K562 (cell line): ENCODE measurements around the gene TUBA3C. TPM values are rescaled to one million over a fixed set of nuclear protein-coding genes. Genes with fewer than 3 reads are reported as not detected.

Experiments used
- ATAC-seq: fragments of 200-7000 bp; cut with Tn5 transposase; 3 replicates; pipeline ENCODE4 v1.9.1; 2020; ENCODE audit warnings: moderate library complexity
- BruUV-seq: library from RNA; stranded (reverse); fragments of 400-500 nt; replicated peaks from 2 replicates; lab custom pipeline; 2021; lab: Mats Ljungman, UMichigan
- CTCF ChIA-PET: fragments of 300-600 bp; formaldehyde crosslinking; extraction: SDS; loops from one replicate; lab custom pipeline; 2021; ENCODE audit warnings: low intra/inter-chr PET ratio; lab: Yijun Ruan, JAX
- POLR2A ChIA-PET: fragments of 300-600, 350-650 bp; sonication (Branson Sonifier 250); formaldehyde crosslinking; extraction: SDS; loops from one replicate; lab custom pipeline; 2021; ENCODE audit warnings: antibody characterized with exemption, inconsistent platforms; lab: Yijun Ruan, JAX
- DNase-seq, 4 experiments: peaks; one replicate each; pipeline versions ENCODE4 v3.0.0 to v3.0.0-alpha.2; 2011 to 2018; ENCODE audit warnings: low spot score in 3 of 4, mixed read lengths in 3 of 4; ENCODE audit errors: extremely low read depth in 1 of 4
- FAIRE-seq: peaks from 2 replicates; lab custom pipeline; 2011; peaks lifted over from hg19 to GRCh38; lab: Jason Lieb, UNC
- H2AFZ ChIP-seq: 2 replicates; pipeline ENCODE4 v1.6.0; 2011; ENCODE audit warnings: low read depth, low read length, control low read depth, inconsistent platforms
- H3K27ac ChIP-seq: fragments of 200-600 bp; 3 replicates; pipeline ENCODE4 v1.8.0; 2011; ENCODE audit warnings: low read depth, mild to moderate bottlenecking, control low read depth, inconsistent platforms, low read length, moderate library complexity, mixed read lengths; ENCODE audit errors: extremely low read depth
- H3K27me3 ChIP-seq, 2 experiments: fragments of 300-600 bp in 1 of 2; 2 replicates in 1 of 2; 3 replicates in 1 of 2; pipeline versions ENCODE4 v1.6.0 to v1.8.0; 2011; ENCODE audit warnings: inconsistent platforms in 2 of 2, low read length in 2 of 2, mild to moderate bottlenecking in 1 of 2, mixed read lengths in 1 of 2, moderate library complexity in 1 of 2; ENCODE audit not compliant: control insufficient read depth in 2 of 2, insufficient read depth in 2 of 2
- H3K36me3 ChIP-seq: fragments of 300-600 bp; 3 replicates; pipeline ENCODE4 v1.8.0; 2011; ENCODE audit warnings: mild to moderate bottlenecking, low read length, inconsistent platforms; ENCODE audit not compliant: control insufficient read depth, insufficient read depth
- H3K4me1 ChIP-seq, 2 experiments: fragments of 200-600 bp in 1 of 2; replicated peaks in 1 of 2; 2 replicates in 1 of 2; 3 replicates in 1 of 2; pipeline versions ENCODE4 v1.5.1 to v1.8.0; 2011; ENCODE audit warnings: inconsistent platforms in 2 of 2, low read length in 2 of 2, mild to moderate bottlenecking in 1 of 2, mixed read lengths in 1 of 2, moderate library complexity in 1 of 2; ENCODE audit not compliant: control insufficient read depth in 2 of 2, insufficient read depth in 2 of 2
- H3K4me2 ChIP-seq: 2 replicates; pipeline ENCODE4 v1.6.1; 2011; ENCODE audit warnings: low read length, control low read depth, inconsistent platforms, mixed read lengths; ENCODE audit not compliant: insufficient read depth
- H3K4me3 ChIP-seq: fragments of 200-600 bp; sonication (generic), shearing (Covaris generic); 2 replicates; pipeline ENCODE4 v1.5.1; 2016; ENCODE audit warnings: control low read depth, inconsistent platforms
- H3K79me2 ChIP-seq: fragments of 200-600 bp; 3 replicates; pipeline ENCODE4 v1.8.0; 2011; ENCODE audit warnings: low read length, inconsistent platforms; ENCODE audit not compliant: control insufficient read depth, insufficient read depth
- H3K9ac ChIP-seq, 2 experiments: 2 replicates each; pipeline versions ENCODE4 v1.6.0 to v1.6.1; 2011; ENCODE audit warnings: low read depth in 2 of 2, low read length in 2 of 2, control low read depth in 1 of 2, inconsistent platforms in 1 of 2, mild to moderate bottlenecking in 1 of 2, mixed read lengths in 1 of 2; ENCODE audit not compliant: insufficient read depth in 1 of 2
- H3K9me1 ChIP-seq: one replicate; pipeline ENCODE4 v1.6.0; 2011; ENCODE audit warnings: inconsistent platforms, mild to moderate bottlenecking, low read length, moderate library complexity; ENCODE audit not compliant: control insufficient read depth, insufficient read depth
- H3K9me3 ChIP-seq: replicated peaks from 2 replicates; pipeline ENCODE4 v1.5.1; 2011; ENCODE audit warnings: low read depth, low read length, inconsistent platforms; ENCODE audit not compliant: control insufficient read depth, insufficient read depth
- H4K20me1 ChIP-seq: replicated peaks from 2 replicates; pipeline ENCODE4 v1.6.1; 2011; ENCODE audit warnings: low read length, inconsistent platforms, mixed read lengths; ENCODE audit not compliant: control insufficient read depth, insufficient read depth
- GTF3C2 ChIP-seq: IDR thresholded peaks from 3 replicates; pipeline ENCODE4 v1.6.1; 2011; ENCODE audit warnings: borderline replicate concordance, mild to moderate bottlenecking, moderate library complexity; ENCODE audit not compliant: insufficient read length; ENCODE audit errors: extremely low read depth
- NFRKB ChIP-seq: fragments of 450-650 bp; IDR thresholded peaks from 2 replicates; pipeline ENCODE4 v1.6.1; 2016; ENCODE audit warnings: low read depth
- PKNOX1 ChIP-seq: fragments of 450-650 bp; IDR thresholded peaks from 2 replicates; pipeline ENCODE4 v1.6.1; 2016
- PURB ChIP-seq: sonication (generic); formaldehyde crosslinking; IDR thresholded peaks from 2 replicates; pipeline ENCODE4 v1.9.0; 2021; ENCODE audit warnings: low read depth, mild to moderate bottlenecking, missing genetic modification reagents
- SAFB2 ChIP-seq: fragments of 200-400 bp; formaldehyde crosslinking; IDR thresholded peaks from 2 replicates; pipeline ENCODE4 v1.6.1; 2018; ENCODE audit warnings: borderline replicate concordance, low read length, low read depth, moderate library complexity; ENCODE audit not compliant: severe bottlenecking
- TCF3 ChIP-seq: sonication (generic); formaldehyde crosslinking; IDR thresholded peaks from 2 replicates; pipeline ENCODE4 v1.4.0; 2020; ENCODE audit warnings: mild to moderate bottlenecking, missing genetic modification reagents
- ZNF639 ChIP-seq, 2 experiments: fragments of 200-800 bp in 1 of 2; sonication (Bioruptor generic) in 1 of 2; sonication (generic) in 1 of 2; formaldehyde crosslinking in 1 of 2; IDR thresholded peaks in 1 of 2; conservative IDR thresholded peaks in 1 of 2; 2 replicates each; pipeline versions ENCODE4 v1.5.0 to v1.6.1; 2016 to 2020; ENCODE audit warnings: missing compliant biosample characterization in 1 of 2, missing genetic modification characterization in 1 of 2, missing genetic modification reagents in 1 of 2
- WGBS: fragments of 100-300 bp; shearing (Covaris generic); methylation state at CpG from one replicate; pipeline ENCODE4 v1.1.6; 2016; ENCODE audit warnings: low coverage, mixed read lengths; ENCODE audit not compliant: insufficient coverage; ENCODE audit errors: missing lambda C conversion rate; 5-methylcytosine and 5-hydroxymethylcytosine counted together
- in situ Hi-C: fragments of 300-500 bp; cut with MboI; formaldehyde crosslinking; loops from 4 replicates; pipeline ENCODE4 v1.15.0; 2018; ENCODE audit warnings: inconsistent platforms, mixed read lengths
- intact Hi-C: fragments of 100-400 bp; cut with micrococcal nuclease; formaldehyde crosslinking; loops from 2 replicates; pipeline ENCODE4 v1.14.2; 2022
- polyA plus RNA-seq, 8 experiments: library from polyadenylated mRNA; depleted of rRNA in 4 of 8; stranded (reverse) in 5 of 8; unstranded in 3 of 8; fragments of >200 nt; fragmentation: Nextera tagmentation in 2 of 8; fragmentation: Illumina TruSeq in 1 of 8; extraction: Ambion mirVana in 2 of 8; extraction: Trizol in 1 of 8; gene quantifications; 2 replicates each; pipeline versions ENCODE4 v1.2.1 to v1.2.3, GENCODE V29; 2011 to 2014; ENCODE audit warnings: inconsistent platforms in 1 of 8, missing spikeins in 1 of 8
- total RNA-seq, 7 experiments: library from RNA; depleted of rRNA in 6 of 7; stranded (reverse); fragments of >200 nt in 6 of 7; fragmentation: Illumina TruSeq in 2 of 7; extraction: Trizol in 2 of 7; gene quantifications; 2 replicates each; pipeline versions ENCODE4 v1.2.1 to v1.2.3, GENCODE V29; 2011 to 2021; ENCODE audit warnings: low replicate concordance in 1 of 7

TUBA3C gene
- total and polyA plus RNA-seq, 9 of the 15 experiments (the other 6 are each of a cell fraction or from before 2014, with no cell fraction given), result 0.10 to 4.2 (median 2.2) TPM

GRCh38 chr13:19158526-19159174 is 23.0 kb downstream of the TUBA3C start:
- ChIA-PET CTCF (no interaction called here), POLR2A (no interaction called here)
- in situ Hi-C loops (no loop called here), intact Hi-C loops (no loop called here)
- BruUV-seq, result no TSS peak
- Histone ChIP-seq H3K9me3 (no peaks in the 10 kb centered on the region), H3K9me1 (no peaks in the 10 kb centered on the region), H3K4me1 (peaks cover 0 to 5% of the 10 kb centered on the region in 2 experiments; a peak in 2 of 5 replicates), H3K27ac (no peak overlapping the region), H3K4me2 (no peak overlapping the region), H2AFZ (no peak overlapping the region), H3K79me2 (no peaks in the 10 kb centered on the region), H3K27me3 (no peaks in the 10 kb centered on the region), H3K36me3 (no peaks in the 10 kb centered on the region), H3K4me3 (no peak overlapping the region), H3K9ac (no peak overlapping the region), H4K20me1 (no peaks in the 10 kb centered on the region)
- ATAC-seq (no peak), DNase-seq (no peak), FAIRE-seq (no peak)
- 0% methylated on average over 8 of the region's 9 CpGs for WGBS
- TF ChIP-seq TCF3 (CRISPR knock-in tag), result no peak
- no peak for TF ChIP-seq NFRKB
- no peak for TF ChIP-seq ZNF639 (CRISPR knock-in tag; conservative IDR thresholded peaks at IDR 0.05 in 1 of 2, IDR thresholded peaks at IDR 0.05 in 1 of 2)
- no peak for TF ChIP-seq SAFB2
- TF ChIP-seq PURB (CRISPR knock-in tag), result no peak
- no peak for TF ChIP-seq PKNOX1
- no peak for TF ChIP-seq GTF3C2
